K562 (cell line): ENCODE measurements around the gene P2RX1. TPM values are rescaled to one million over a fixed set of nuclear protein-coding genes. Genes with fewer than 3 reads are reported as not detected.

ENCODE experiments used
- ATAC-seq: fragments of 200-7000 bp; cut with Tn5 transposase; 3 replicates; pipeline ENCODE4 v1.9.1; 2020; ENCODE audit warnings: moderate library complexity
- BruUV-seq: library from RNA; stranded (reverse); fragments of 400-500 nt; replicated peaks from 2 replicates; lab custom pipeline; 2021; lab: Mats Ljungman, UMichigan
- CTCF ChIA-PET: fragments of 300-600 bp; formaldehyde crosslinking; extraction: SDS; loops from one replicate; lab custom pipeline; 2021; ENCODE audit warnings: low intra/inter-chr PET ratio; lab: Yijun Ruan, JAX
- POLR2A ChIA-PET: fragments of 300-600, 350-650 bp; sonication (Branson Sonifier 250); formaldehyde crosslinking; extraction: SDS; loops from one replicate; lab custom pipeline; 2021; ENCODE audit warnings: antibody characterized with exemption, inconsistent platforms; lab: Yijun Ruan, JAX
- DNase-seq, 4 experiments: peaks; one replicate each; pipeline versions ENCODE4 v3.0.0 to v3.0.0-alpha.2; 2011 to 2018; ENCODE audit warnings: low spot score in 3 of 4, mixed read lengths in 3 of 4; ENCODE audit errors: extremely low read depth in 1 of 4
- FAIRE-seq: peaks from 2 replicates; lab custom pipeline; 2011; peaks lifted over from hg19 to GRCh38; lab: Jason Lieb, UNC
- H2AFZ ChIP-seq: 2 replicates; pipeline ENCODE4 v1.6.0; 2011; ENCODE audit warnings: low read depth, low read length, control low read depth, inconsistent platforms
- H3K27ac ChIP-seq: fragments of 200-600 bp; 3 replicates; pipeline ENCODE4 v1.8.0; 2011; ENCODE audit warnings: low read depth, mild to moderate bottlenecking, control low read depth, inconsistent platforms, low read length, moderate library complexity, mixed read lengths; ENCODE audit errors: extremely low read depth
- H3K27me3 ChIP-seq, 2 experiments: fragments of 300-600 bp in 1 of 2; 2 replicates in 1 of 2; 3 replicates in 1 of 2; pipeline versions ENCODE4 v1.6.0 to v1.8.0; 2011; ENCODE audit warnings: inconsistent platforms in 2 of 2, low read length in 2 of 2, mild to moderate bottlenecking in 1 of 2, mixed read lengths in 1 of 2, moderate library complexity in 1 of 2; ENCODE audit not compliant: control insufficient read depth in 2 of 2, insufficient read depth in 2 of 2
- H3K36me3 ChIP-seq: fragments of 300-600 bp; 3 replicates; pipeline ENCODE4 v1.8.0; 2011; ENCODE audit warnings: mild to moderate bottlenecking, low read length, inconsistent platforms; ENCODE audit not compliant: control insufficient read depth, insufficient read depth
- H3K4me1 ChIP-seq, 2 experiments: fragments of 200-600 bp in 1 of 2; replicated peaks in 1 of 2; 2 replicates in 1 of 2; 3 replicates in 1 of 2; pipeline versions ENCODE4 v1.5.1 to v1.8.0; 2011; ENCODE audit warnings: inconsistent platforms in 2 of 2, low read length in 2 of 2, mild to moderate bottlenecking in 1 of 2, mixed read lengths in 1 of 2, moderate library complexity in 1 of 2; ENCODE audit not compliant: control insufficient read depth in 2 of 2, insufficient read depth in 2 of 2
- H3K4me2 ChIP-seq: 2 replicates; pipeline ENCODE4 v1.6.1; 2011; ENCODE audit warnings: low read length, control low read depth, inconsistent platforms, mixed read lengths; ENCODE audit not compliant: insufficient read depth
- H3K4me3 ChIP-seq: fragments of 200-600 bp; sonication (generic), shearing (Covaris generic); 2 replicates; pipeline ENCODE4 v1.5.1; 2016; ENCODE audit warnings: control low read depth, inconsistent platforms
- H3K79me2 ChIP-seq: fragments of 200-600 bp; 3 replicates; pipeline ENCODE4 v1.8.0; 2011; ENCODE audit warnings: low read length, inconsistent platforms; ENCODE audit not compliant: control insufficient read depth, insufficient read depth
- H3K9ac ChIP-seq, 2 experiments: 2 replicates each; pipeline versions ENCODE4 v1.6.0 to v1.6.1; 2011; ENCODE audit warnings: low read depth in 2 of 2, low read length in 2 of 2, control low read depth in 1 of 2, inconsistent platforms in 1 of 2, mild to moderate bottlenecking in 1 of 2, mixed read lengths in 1 of 2; ENCODE audit not compliant: insufficient read depth in 1 of 2
- H3K9me1 ChIP-seq: one replicate; pipeline ENCODE4 v1.6.0; 2011; ENCODE audit warnings: inconsistent platforms, mild to moderate bottlenecking, low read length, moderate library complexity; ENCODE audit not compliant: control insufficient read depth, insufficient read depth
- H3K9me3 ChIP-seq: replicated peaks from 2 replicates; pipeline ENCODE4 v1.5.1; 2011; ENCODE audit warnings: low read depth, low read length, inconsistent platforms; ENCODE audit not compliant: control insufficient read depth, insufficient read depth
- H4K20me1 ChIP-seq: replicated peaks from 2 replicates; pipeline ENCODE4 v1.6.1; 2011; ENCODE audit warnings: low read length, inconsistent platforms, mixed read lengths; ENCODE audit not compliant: control insufficient read depth, insufficient read depth
- BMI1 ChIP-seq: fragments of 150-350 bp; IDR thresholded peaks from 2 replicates; pipeline ENCODE4 v1.6.1; 2014; ENCODE audit warnings: low read length
- GATA2 ChIP-seq: sonication (generic); formaldehyde crosslinking; IDR thresholded peaks from 2 replicates; pipeline ENCODE4 v1.4.0; 2020; ENCODE audit warnings: mild to moderate bottlenecking, missing genetic modification reagents
- NR2C1 ChIP-seq, 2 experiments: fragments of 450-650 bp; IDR thresholded peaks; 2 replicates each; pipeline ENCODE4 v1.6.1; 2017; ENCODE audit warnings: mild to moderate bottlenecking in 2 of 2, antibody characterized with exemption in 1 of 2, inconsistent platforms in 1 of 2, missing compliant biosample characterization in 1 of 2, missing genetic modification characterization in 1 of 2
- POLR2H ChIP-seq: IDR thresholded peaks from 2 replicates; pipeline ENCODE4 v1.6.1; 2016; ENCODE audit warnings: missing genetic modification characterization, low read depth, mild to moderate bottlenecking, control low read depth, missing compliant biosample characterization, moderate library complexity
- PRMT5 ChIP-seq: sonication (generic); formaldehyde crosslinking; IDR thresholded peaks from 2 replicates; pipeline ENCODE4 v1.5.0; 2020; ENCODE audit warnings: missing genetic modification reagents
- RNF2 ChIP-seq: sonication (generic); IDR thresholded peaks from 2 replicates; pipeline ENCODE4 v1.6.1; 2016
- SMARCA5 ChIP-seq: fragments of 450-650 bp; IDR thresholded peaks from 2 replicates; pipeline ENCODE4 v1.6.1; 2016
- TOE1 ChIP-seq, 2 experiments: fragments of 450-650 bp in 1 of 2; sonication (generic) in 1 of 2; formaldehyde crosslinking in 1 of 2; IDR thresholded peaks; 2 replicates each; pipeline versions ENCODE4 v1.7.1 to v1.8.0; 2016 to 2022; ENCODE audit warnings: borderline replicate concordance in 2 of 2, mild to moderate bottlenecking in 2 of 2, antibody characterized with exemption in 1 of 2, inconsistent platforms in 1 of 2, low read depth in 1 of 2, missing genetic modification reagents in 1 of 2, moderate library complexity in 1 of 2
- ZNF184 ChIP-seq: sonication (generic); formaldehyde crosslinking; IDR thresholded peaks from 2 replicates; pipeline ENCODE4 v1.5.0; 2020; ENCODE audit warnings: missing genetic modification reagents
- ZZZ3 ChIP-seq: fragments of 450-650 bp; IDR thresholded peaks from 2 replicates; pipeline ENCODE4 v1.6.1; 2016; ENCODE audit warnings: antibody characterized with exemption, mild to moderate bottlenecking, moderate library complexity
- WGBS: fragments of 100-300 bp; shearing (Covaris generic); methylation state at CpG from one replicate; pipeline ENCODE4 v1.1.6; 2016; ENCODE audit warnings: low coverage, mixed read lengths; ENCODE audit not compliant: insufficient coverage; ENCODE audit errors: missing lambda C conversion rate; 5-methylcytosine and 5-hydroxymethylcytosine counted together
- in situ Hi-C: fragments of 300-500 bp; cut with MboI; formaldehyde crosslinking; loops from 4 replicates; pipeline ENCODE4 v1.15.0; 2018; ENCODE audit warnings: inconsistent platforms, mixed read lengths
- intact Hi-C: fragments of 100-400 bp; cut with micrococcal nuclease; formaldehyde crosslinking; loops from 2 replicates; pipeline ENCODE4 v1.14.2; 2022
- polyA plus RNA-seq, 8 experiments: library from polyadenylated mRNA; depleted of rRNA in 4 of 8; stranded (reverse) in 5 of 8; unstranded in 3 of 8; fragments of >200 nt; fragmentation: Nextera tagmentation in 2 of 8; fragmentation: Illumina TruSeq in 1 of 8; extraction: Ambion mirVana in 2 of 8; extraction: Trizol in 1 of 8; gene quantifications; 2 replicates each; pipeline versions ENCODE4 v1.2.1 to v1.2.3, GENCODE V29; 2011 to 2014; ENCODE audit warnings: inconsistent platforms in 1 of 8, missing spikeins in 1 of 8
- total RNA-seq, 7 experiments: library from RNA; depleted of rRNA in 6 of 7; stranded (reverse); fragments of >200 nt in 6 of 7; fragmentation: Illumina TruSeq in 2 of 7; extraction: Trizol in 2 of 7; gene quantifications; 2 replicates each; pipeline versions ENCODE4 v1.2.1 to v1.2.3, GENCODE V29; 2011 to 2021; ENCODE audit warnings: low replicate concordance in 1 of 7
- TF ChIP-seq, protein P1 (sequence below): fragments of 450-650 bp; formaldehyde crosslinking; IDR thresholded peaks from 2 replicates; pipeline ENCODE4 v1.4.0; 2020; ENCODE audit warnings: mild to moderate bottlenecking

P2RX1 gene
- total and polyA plus RNA-seq, 9 of the 15 experiments (the other 6 are each of a cell fraction or from before 2014, with no cell fraction given) = 0.27 to 20.3 (median 10.3) TPM

DNA sequence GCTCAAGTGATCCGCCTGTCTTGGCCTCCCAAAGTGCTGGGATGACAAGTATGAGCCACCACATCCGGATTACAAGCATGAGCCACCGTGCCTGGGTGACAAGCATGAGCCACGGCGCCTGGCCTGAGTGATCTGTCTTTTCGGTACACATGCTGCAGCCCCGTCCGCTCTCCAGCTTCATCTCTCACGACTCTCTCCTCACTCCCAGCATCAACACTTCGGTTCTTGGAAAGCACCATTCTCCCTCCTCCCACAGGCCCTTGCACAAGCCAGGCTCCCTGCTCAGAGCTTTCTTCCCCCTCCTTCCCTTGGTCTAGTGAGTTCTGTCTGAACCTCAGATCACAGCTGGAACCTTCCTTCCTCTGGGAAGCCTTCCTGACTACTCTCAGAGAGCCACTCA lies 63.7 kb downstream of the P2RX1 start:
- no peak for FAIRE-seq
- CTCF ChIA-PET = no interaction called here
- 15% methylated on average over 9 of the region's 10 CpGs for WGBS
- intact Hi-C loops = no loop called here
- H3K4me1 ChIP-seq = peaks cover 0 to 5% of the 10 kb centered on the region in 2 experiments; a peak in 2 of 5 replicates
- TF ChIP-seq PRMT5 (CRISPR knock-in tag) (no peak), ZZZ3 (no peak), POLR2H (tag) (no peak), TOE1 (IDR thresholded peaks at IDR 0.05; ENCODE audit: borderline replicate concordance) (no peak), TOE1 (CRISPR knock-in tag; IDR thresholded peaks at IDR 0.05; ENCODE audit: borderline replicate concordance, low read depth) (no peak), SMARCA5 (no peak), NR2C1 (IDR thresholded peaks at IDR 0.05) (no peak), NR2C1 (tag; IDR thresholded peaks at IDR 0.05) (no peak), RNF2 (no peak), ZNF184 (CRISPR knock-in tag) (no peak), GATA2 (no peak), BMI1 (no peak)
- TF ChIP-seq, protein P1, sequence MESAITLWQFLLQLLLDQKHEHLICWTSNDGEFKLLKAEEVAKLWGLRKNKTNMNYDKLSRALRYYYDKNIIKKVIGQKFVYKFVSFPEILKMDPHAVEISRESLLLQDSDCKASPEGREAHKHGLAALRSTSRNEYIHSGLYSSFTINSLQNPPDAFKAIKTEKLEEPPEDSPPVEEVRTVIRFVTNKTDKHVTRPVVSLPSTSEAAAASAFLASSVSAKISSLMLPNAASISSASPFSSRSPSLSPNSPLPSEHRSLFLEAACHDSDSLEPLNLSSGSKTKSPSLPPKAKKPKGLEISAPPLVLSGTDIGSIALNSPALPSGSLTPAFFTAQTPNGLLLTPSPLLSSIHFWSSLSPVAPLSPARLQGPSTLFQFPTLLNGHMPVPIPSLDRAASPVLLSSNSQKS (CRISPR knock-in tag) = no peak
- H2AFZ ChIP-seq = no peak overlapping the region
- no peak overlapping the region for H3K4me3 ChIP-seq
- H3K27me3 ChIP-seq = peaks cover 2 to 5% of the 10 kb centered on the region in 2 experiments; a peak in 2 of 5 replicates
- no peaks in the 10 kb centered on the region for H3K36me3 ChIP-seq
- in situ Hi-C loops = no loop called here
- H3K9ac ChIP-seq = no peak overlapping the region
- no peaks in the 10 kb centered on the region for H3K9me1 ChIP-seq
- H4K20me1 ChIP-seq = no peaks in the 10 kb centered on the region
- H3K9me3 ChIP-seq = no peaks in the 10 kb centered on the region
- no TSS peak for BruUV-seq
- POLR2A ChIA-PET = no interaction called here
- H3K27ac ChIP-seq = no peak overlapping the region
- H3K79me2 ChIP-seq = no peaks in the 10 kb centered on the region
- DNase-seq = no peak
- no peak overlapping the region for H3K4me2 ChIP-seq
- ATAC-seq = no peak
